ENCODE data around the gene RABGAP1L.
"Not testable (repeated sequence)": the region's sequence is repeated elsewhere in the genome, so short reads cannot be mapped to it uniquely, and the experiment has no call there.

Gene RABGAP1L

DNA sequence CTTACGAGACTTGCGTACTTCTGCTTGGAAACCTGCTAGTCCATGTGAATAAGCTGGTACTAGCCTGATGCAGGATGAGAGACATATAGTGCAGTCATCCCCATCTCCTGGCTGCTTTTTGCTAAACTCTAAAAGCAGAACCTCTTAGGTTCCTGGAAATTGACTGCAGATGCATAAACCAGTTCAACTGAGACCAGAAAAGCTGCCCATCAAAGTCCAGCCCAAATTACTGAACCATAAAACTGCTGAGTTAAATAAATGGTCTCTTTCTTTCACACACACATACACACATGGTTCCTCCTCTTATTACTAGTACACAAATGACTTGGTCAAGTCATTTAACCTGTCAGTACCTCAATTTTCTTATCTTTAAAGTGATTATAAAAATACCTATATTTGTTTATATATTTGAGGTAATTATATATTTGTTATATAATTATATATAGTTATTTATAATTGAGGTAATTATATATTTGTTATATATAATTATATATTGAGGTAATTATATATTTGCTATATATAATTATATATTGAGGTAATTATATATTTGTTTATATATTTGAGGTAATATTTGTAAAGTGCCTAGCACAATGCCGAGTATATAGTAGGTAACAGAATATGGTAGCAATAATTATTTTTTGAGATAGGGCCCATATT, 25.2 kb upstream of the RABGAP1L start:
- DNase-seq (ENCODE audit: insufficient read length): no peak
- FAIRE-seq: peak; percentile 81
- TF ChIP-seq POLR2A (IDR thresholded peaks at IDR 0.05; ENCODE audit: low read depth, low read length) (no peak), POLR2AphosphoS5 (IDR thresholded peaks at IDR 0.05; ENCODE audit: low read depth, low read length) (no peak), TAF1 (IDR thresholded peaks at IDR 0.05; ENCODE audit: borderline replicate concordance, low read depth, low read length) (no peak)

DNA sequence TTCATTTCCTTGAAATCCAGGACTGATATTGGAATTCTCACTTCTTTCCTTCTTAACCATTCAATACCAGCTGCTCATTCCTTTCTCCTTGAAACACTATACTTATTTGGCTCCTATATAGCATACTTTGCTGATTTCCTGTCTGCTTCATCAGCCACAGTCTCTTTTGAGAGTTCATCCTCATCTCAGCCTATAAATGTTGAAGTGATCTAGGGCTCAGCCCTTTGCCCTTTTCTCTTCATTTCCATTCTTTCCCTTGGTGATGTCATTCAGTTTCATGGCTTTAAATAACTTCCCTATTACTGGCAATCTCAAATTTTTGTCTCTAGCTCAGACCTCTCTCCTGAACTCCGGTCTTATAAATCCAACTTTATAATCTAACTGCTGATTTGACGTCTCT, 24.1 kb upstream of the RABGAP1L start:
- DNase-seq (ENCODE audit: insufficient read length): no peak
- FAIRE-seq: no peak
- no peak for TF ChIP-seq POLR2AphosphoS5 (IDR thresholded peaks at IDR 0.05; ENCODE audit: low read depth, low read length)
- TF ChIP-seq TAF1 (IDR thresholded peaks at IDR 0.05; ENCODE audit: borderline replicate concordance, low read depth, low read length): no peak
- TF ChIP-seq POLR2A (IDR thresholded peaks at IDR 0.05; ENCODE audit: low read depth, low read length): no peak

DNA sequence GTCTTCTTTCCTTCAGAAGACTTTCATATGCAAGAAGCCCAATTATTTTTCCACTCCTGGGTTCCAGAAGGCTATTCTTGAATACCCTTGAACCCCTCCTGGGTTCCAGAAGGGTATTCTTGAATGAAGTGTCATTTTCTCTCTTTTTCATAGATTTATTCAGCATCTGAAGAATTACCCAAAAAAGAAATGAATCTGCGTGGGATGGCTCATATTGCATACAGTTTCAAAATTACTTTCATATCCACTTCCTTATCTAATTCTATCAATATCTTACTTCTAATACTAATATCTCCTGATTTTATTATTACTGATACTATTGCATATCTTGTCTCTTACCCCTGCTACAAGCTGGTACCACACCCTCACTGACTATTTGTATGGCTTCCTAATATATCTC, 22.6 kb upstream of the RABGAP1L start:
- no peak for FAIRE-seq
- no peak for TF ChIP-seq TAF1 (IDR thresholded peaks at IDR 0.05; ENCODE audit: borderline replicate concordance, low read depth, low read length)
- DNase-seq (ENCODE audit: insufficient read length): no peak

DNA sequence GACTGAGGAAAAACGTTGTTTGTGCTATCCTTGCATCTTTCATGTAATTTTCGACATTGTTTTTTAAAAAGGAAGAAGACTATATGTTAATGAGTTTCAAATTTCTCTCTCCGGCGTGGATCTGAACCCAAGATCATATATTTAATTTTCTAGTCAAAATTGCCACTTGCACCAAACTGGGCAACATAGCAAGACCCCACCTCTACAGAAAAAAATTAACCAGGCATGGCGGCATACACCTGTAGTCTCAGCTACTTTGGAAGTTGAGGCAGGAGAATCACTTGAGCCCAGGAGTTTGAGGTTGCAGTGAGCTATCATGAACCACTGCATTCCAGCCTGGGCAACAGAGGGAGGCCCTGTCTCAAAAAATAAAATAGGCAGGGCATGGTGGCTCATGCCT, 16.5 kb upstream of the RABGAP1L start:
- TF ChIP-seq POLR2A (IDR thresholded peaks at IDR 0.05; ENCODE audit: low read depth, low read length): no peak
- no peak for TF ChIP-seq POLR2AphosphoS5 (IDR thresholded peaks at IDR 0.05; ENCODE audit: low read depth, low read length)
- TF ChIP-seq TAF1 (IDR thresholded peaks at IDR 0.05; ENCODE audit: borderline replicate concordance, low read depth, low read length): no peak
- DNase-seq (ENCODE audit: insufficient read length) (no peak), FAIRE-seq (no peak)

DNA sequence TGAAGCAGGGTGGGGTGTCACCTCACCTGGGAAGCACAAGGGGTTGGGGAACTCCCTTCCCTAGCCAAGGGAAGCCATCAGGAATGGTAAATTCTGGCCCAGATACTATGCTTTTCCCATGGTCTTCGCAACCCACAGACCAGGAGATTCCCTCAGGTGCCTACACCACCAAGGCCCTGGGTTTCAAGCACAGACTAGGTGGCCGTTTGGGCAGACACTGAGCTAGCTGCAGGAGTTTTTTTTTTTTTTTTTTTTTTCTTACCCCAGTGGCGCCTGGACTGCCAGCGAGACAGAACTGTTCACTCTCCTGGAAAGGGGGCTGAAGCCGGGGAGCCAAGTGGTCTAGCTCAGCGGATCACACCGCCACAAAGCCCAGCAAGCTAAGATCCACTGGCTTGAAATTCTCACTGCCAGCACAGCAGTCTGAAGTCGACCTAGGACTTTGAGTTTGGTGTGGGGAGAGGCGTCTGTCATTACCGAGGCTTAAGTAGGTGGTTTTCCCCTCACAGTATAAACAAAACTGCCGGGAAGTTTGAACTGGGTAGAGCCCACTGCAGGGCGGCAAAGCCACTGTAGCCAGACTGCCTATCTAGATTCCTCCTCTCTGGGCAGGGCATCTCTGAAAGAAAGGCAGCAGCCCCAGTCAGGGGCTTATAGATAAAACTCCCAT, 15.5 kb upstream of the RABGAP1L start:
- FAIRE-seq; DNase-seq (ENCODE audit: insufficient read length): not testable (repeated sequence)

DNA sequence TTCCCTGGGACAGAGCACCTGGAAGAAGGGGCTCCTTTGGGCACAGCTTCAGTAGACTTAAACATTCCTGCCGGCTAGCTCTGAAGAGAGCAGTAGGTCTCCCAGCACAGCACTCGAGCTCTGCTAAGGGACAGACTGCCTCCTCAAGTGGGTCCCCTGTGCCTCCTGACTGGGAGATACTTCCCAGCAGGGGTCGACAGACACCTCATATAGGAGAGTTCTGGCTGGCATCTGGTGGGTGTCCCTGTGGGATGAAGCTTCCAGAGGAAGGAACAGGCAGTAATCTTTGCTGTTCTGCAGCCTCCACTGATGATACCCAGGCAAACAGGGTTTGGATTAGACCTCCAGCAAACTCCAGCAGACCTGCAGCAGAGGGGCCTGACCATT, 14.9 kb upstream of the RABGAP1L start:
- DNase-seq (ENCODE audit: insufficient read length); FAIRE-seq: not testable (repeated sequence)

DNA sequence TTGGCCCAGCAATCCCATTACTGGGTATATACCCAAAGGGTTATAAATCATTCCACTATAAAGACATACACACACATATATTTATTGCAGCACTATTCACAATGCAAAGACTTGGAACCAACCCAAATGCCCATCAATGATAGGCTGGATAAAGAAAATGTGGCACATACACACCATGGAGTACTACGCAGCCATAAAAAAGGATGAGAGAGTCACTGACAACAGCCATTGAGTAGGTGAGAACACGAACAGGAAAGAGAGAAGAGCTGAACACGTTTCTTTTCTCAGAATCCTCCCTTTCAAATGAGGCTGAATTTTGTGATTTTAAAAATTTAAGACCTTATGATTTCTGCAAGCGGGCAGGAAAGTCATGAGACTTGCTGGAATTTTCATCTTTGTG, 10.1 kb upstream of the RABGAP1L start:
- FAIRE-seq (no peak), DNase-seq (ENCODE audit: insufficient read length) (no peak)
- TF ChIP-seq POLR2A (IDR thresholded peaks at IDR 0.05; ENCODE audit: low read depth, low read length) (no peak), TAF1 (IDR thresholded peaks at IDR 0.05; ENCODE audit: borderline replicate concordance, low read depth, low read length) (no peak), POLR2AphosphoS5 (IDR thresholded peaks at IDR 0.05; ENCODE audit: low read depth, low read length) (no peak)

DNA sequence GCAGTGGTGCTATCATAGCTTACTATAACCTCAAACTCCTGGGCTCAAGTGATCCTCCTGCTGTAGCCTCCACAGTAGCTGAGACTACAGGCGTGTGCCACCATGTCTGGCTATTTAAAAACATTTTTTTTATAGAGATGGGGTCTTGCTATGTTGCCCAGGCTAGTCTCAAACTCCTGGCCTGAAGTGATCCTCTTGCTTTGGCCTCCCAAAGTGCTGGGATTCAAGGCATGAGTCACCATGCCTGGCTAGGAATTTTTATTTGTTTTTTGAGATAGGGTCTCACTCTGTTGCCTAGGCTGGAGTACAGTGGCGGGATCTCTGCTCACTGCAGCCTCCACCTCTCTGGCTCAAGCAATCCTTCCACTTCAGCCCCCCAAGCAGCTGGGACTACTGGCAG, 8.8 kb upstream of the RABGAP1L start:
- DNase-seq (ENCODE audit: insufficient read length): no peak
- no peak for TF ChIP-seq POLR2AphosphoS5 (IDR thresholded peaks at IDR 0.05; ENCODE audit: low read depth, low read length)
- TF ChIP-seq POLR2A (IDR thresholded peaks at IDR 0.05; ENCODE audit: low read depth, low read length): no peak
- TF ChIP-seq TAF1 (IDR thresholded peaks at IDR 0.05; ENCODE audit: borderline replicate concordance, low read depth, low read length): no peak
- no peak for FAIRE-seq

DNA sequence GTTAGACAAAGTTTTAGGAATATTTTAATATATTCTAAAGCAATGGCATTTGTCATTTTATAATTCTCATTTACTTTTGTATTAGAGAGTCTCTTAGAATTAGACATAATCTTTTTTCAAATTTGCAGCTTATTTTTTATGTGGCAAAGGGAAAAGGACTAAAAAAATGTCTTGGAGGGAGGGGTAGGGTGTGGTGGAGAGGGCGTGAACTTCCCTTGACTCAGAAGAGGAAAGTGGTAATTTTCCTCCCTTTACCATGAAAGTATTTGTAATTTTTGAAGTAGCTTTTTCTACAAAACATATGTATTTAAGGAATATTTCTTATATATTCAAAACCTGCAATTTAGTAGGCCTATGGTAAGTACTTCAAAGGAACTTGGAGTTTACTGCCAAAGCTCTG, 6.9 kb upstream of the RABGAP1L start:
- FAIRE-seq: no peak

DNA sequence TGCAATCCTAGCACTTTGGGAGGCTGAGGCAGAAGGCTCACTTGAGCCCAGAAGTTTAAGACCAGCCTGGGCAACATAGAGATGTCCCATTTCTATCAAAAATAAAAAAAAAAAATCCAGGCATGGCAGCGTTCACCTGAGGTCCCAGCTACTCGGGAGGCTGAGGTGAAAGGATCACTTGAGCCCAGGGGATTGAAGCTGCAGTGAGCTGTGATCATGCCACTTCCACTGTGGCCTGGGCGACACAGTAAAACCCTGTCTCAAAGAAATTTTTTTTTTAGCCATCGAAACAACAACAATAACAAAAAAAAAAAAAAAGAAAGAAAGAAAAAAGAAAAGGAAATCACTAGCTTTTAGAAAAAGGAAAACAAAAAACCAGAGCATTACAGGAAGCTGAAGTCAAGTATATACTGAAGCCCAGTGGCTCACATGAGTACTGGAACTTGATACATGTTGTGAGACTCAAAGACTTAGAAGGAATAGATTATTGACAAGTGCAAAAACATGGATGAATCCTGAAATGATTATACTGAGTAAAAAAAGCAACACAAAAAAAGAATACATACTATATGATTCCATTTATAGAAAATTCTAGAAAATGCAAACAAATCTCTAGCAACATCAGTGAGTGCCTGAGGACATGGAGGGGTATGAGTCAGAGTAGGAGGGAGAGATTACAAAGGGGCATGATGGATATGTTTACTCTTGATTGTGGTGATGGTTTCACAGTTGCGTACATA, 6.1 kb upstream of the RABGAP1L start:
- FAIRE-seq: peak; percentile 69
- no peak for DNase-seq (ENCODE audit: insufficient read length)
- TF ChIP-seq POLR2A (IDR thresholded peaks at IDR 0.05; ENCODE audit: low read depth, low read length): no peak
- no peak for TF ChIP-seq TAF1 (IDR thresholded peaks at IDR 0.05; ENCODE audit: borderline replicate concordance, low read depth, low read length)
- no peak for TF ChIP-seq POLR2AphosphoS5 (IDR thresholded peaks at IDR 0.05; ENCODE audit: low read depth, low read length)

More for the DNA sequence above, 6.9 kb upstream of the RABGAP1L start:
- TF ChIP-seq TAF1 (IDR thresholded peaks at IDR 0.05; ENCODE audit: borderline replicate concordance, low read depth, low read length) (no peak), POLR2AphosphoS5 (IDR thresholded peaks at IDR 0.05; ENCODE audit: low read depth, low read length) (no peak), POLR2A (IDR thresholded peaks at IDR 0.05; ENCODE audit: low read depth, low read length) (no peak)
- DNase-seq (ENCODE audit: insufficient read length): no peak

DNA sequence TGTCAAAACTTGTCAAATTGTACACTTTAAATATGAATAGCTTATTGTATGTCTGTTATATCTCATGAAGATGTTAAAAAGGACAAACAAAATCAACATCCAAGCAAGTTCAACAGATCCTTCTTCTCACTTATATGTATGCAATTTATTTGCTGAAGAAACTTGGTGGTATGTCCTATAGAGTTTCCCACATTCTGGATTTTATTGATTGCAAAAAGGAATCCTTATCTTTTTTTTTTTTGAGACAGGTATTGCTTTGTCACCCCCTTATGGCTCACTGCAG, 5.6 kb upstream of the RABGAP1L start:
- FAIRE-seq (no peak), DNase-seq (ENCODE audit: insufficient read length) (no peak)
- TF ChIP-seq TAF1 (IDR thresholded peaks at IDR 0.05; ENCODE audit: borderline replicate concordance, low read depth, low read length) (no peak), POLR2A (IDR thresholded peaks at IDR 0.05; ENCODE audit: low read depth, low read length) (no peak), POLR2AphosphoS5 (IDR thresholded peaks at IDR 0.05; ENCODE audit: low read depth, low read length) (no peak)

DNA sequence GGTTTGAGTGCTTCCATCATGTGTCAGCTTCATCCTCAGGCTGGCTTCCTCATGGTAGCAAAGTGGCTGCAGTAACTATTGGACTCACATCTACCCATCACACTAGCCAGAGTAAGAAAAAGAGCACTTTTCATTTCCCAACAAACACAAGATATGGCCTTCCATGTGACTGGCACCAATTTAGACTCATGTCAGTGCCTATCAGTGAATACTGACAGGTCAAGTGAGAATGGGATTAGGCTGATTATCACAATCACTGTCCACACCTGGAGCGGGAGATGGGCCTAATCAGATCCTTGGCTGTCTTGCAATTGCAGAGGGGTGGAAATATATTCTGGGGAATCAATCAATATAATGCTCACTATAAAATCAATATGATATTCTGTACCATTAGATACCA, 2.9 kb upstream of the RABGAP1L start:
- TF ChIP-seq TAF1 (IDR thresholded peaks at IDR 0.05; ENCODE audit: borderline replicate concordance, low read depth, low read length): no peak
- TF ChIP-seq POLR2AphosphoS5 (IDR thresholded peaks at IDR 0.05; ENCODE audit: low read depth, low read length): no peak
- TF ChIP-seq POLR2A (IDR thresholded peaks at IDR 0.05; ENCODE audit: low read depth, low read length): no peak
- DNase-seq (ENCODE audit: insufficient read length) (no peak), FAIRE-seq (peak; percentile 46)

All from GM12892 (cell line).